Nephron progenitor cell (in vitro differentiated cells): ENCODE data around the gene DHCR7.

Source experiments
- DNase-seq: peaks from one replicate; pipeline ENCODE4 v3.0.0; 2021
- H3K27ac Mint-ChIP-seq: 2 replicates; pipeline ENCODE4 v1.8.0; 2021; ENCODE audit warnings: mild to moderate bottlenecking, moderate library complexity, mixed read lengths
- H3K27me3 Mint-ChIP-seq: 2 replicates; pipeline ENCODE4 v1.8.0; 2021; ENCODE audit warnings: mild to moderate bottlenecking, low read depth, mixed read lengths; ENCODE audit not compliant: poor library complexity
- H3K36me3 Mint-ChIP-seq: 2 replicates; pipeline ENCODE4 v1.8.0; 2021; ENCODE audit warnings: low read depth, mixed read lengths
- H3K4me1 Mint-ChIP-seq: 2 replicates; pipeline ENCODE4 v1.8.0; 2021; ENCODE audit warnings: mixed read lengths
- H3K4me3 Mint-ChIP-seq: 2 replicates; pipeline ENCODE4 v1.8.0; 2021; ENCODE audit warnings: mild to moderate bottlenecking, moderate library complexity, mixed read lengths
- H3K9me3 Mint-ChIP-seq: 2 replicates; pipeline ENCODE4 v1.8.0; 2021; ENCODE audit warnings: mild to moderate bottlenecking, moderate library complexity, mixed read lengths
- TF ChIP-seq, protein P1 (sequence below): fragments of 200-600 bp; sonication (generic); IDR thresholded peaks from 2 replicates; pipeline ENCODE4 v1.5.0; 2021; ENCODE audit warnings: antibody characterized with exemption

DHCR7 gene

DNA sequence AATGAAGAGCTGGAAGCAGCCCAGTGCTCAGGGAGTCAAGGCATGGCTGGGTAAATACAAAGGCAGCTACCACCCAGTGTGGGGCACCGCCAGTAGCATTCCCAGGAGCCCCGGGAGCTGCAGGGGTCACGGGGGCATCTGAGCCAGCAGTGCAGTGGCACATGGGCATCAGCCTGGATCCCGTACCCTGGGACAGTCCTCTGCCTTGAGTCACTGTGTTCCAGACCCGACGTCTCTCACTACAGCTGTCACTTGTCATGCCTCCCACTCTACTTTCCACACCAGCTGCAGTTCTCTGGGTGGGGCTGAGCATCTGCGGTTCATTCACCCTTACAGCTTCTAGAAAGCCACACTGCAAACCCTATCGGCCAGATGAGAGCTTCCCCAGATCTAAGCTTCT is 29.6 kb downstream of the DHCR7 start:
- no peak for DNase-seq
- H3K4me3 Mint-ChIP-seq, result no peak overlapping the region
- H3K4me1 Mint-ChIP-seq, result no peaks in the 10 kb centered on the region
- TF ChIP-seq, protein P1, sequence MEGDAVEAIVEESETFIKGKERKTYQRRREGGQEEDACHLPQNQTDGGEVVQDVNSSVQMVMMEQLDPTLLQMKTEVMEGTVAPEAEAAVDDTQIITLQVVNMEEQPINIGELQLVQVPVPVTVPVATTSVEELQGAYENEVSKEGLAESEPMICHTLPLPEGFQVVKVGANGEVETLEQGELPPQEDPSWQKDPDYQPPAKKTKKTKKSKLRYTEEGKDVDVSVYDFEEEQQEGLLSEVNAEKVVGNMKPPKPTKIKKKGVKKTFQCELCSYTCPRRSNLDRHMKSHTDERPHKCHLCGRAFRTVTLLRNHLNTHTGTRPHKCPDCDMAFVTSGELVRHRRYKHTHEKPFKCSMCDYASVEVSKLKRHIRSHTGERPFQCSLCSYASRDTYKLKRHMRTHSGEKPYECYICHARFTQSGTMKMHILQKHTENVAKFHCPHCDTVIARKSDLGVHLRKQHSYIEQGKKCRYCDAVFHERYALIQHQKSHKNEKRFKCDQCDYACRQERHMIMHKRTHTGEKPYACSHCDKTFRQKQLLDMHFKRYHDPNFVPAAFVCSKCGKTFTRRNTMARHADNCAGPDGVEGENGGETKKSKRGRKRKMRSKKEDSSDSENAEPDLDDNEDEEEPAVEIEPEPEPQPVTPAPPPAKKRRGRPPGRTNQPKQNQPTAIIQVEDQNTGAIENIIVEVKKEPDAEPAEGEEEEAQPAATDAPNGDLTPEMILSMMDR, result no peak
- no peaks in the 10 kb centered on the region for H3K9me3 Mint-ChIP-seq
- H3K27me3 Mint-ChIP-seq, result peaks cover 18% of the 10 kb centered on the region
- H3K36me3 Mint-ChIP-seq, result no peaks in the 10 kb centered on the region
- no peak overlapping the region for H3K27ac Mint-ChIP-seq

DNA sequence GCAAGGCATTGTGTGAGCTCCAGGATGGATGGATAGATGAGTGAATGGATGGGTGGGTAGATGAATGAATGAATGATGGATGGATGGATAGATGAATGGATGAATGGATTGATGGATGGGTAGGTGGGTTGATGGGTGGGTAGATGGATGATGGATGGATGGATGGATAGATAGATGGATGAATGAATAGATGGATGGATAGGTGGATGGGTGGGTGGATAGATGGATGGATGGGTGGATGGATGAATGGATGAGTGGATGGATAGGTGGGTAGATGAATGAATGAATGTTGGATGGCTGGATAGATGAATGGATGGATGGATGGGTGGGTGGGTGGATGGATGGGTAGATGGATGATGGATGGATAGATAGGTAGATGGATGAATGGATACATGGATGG is 33.5 kb downstream of the DHCR7 start:
- no peaks in the 10 kb centered on the region for H3K9me3 Mint-ChIP-seq
- H3K27me3 Mint-ChIP-seq, result peaks cover 25% of the 10 kb centered on the region
- no peak overlapping the region for H3K27ac Mint-ChIP-seq
- DNase-seq, result no peak
- H3K36me3 Mint-ChIP-seq, result no peaks in the 10 kb centered on the region
- no peaks in the 10 kb centered on the region for H3K4me1 Mint-ChIP-seq
- H3K4me3 Mint-ChIP-seq, result no peak overlapping the region
- TF ChIP-seq, protein P1, result no peak

DNA sequence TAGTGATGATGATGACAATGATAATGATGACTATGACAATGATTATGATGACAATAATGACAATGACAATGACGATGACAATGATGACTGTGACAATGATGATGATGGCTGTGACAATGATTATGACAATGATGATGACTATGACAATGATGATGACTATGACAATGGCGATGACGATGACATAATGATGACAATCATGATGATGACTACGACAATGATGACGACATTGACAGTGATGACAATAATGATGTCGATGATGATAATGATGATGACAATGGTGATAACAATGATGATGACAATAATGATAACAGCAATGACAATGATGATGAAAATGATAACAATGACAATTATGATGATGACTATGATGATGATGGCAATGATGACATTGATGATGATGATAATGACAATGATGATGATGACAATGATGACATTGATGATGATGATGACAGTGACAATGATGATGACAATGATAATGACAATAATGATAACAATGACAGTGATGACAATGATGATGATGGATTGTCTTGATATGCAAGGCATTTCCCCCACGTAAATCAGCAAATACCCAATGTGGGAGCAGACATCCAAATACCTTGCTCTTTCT is 37.7 kb downstream of the DHCR7 start:
- Mint-ChIP-seq H3K27ac (no peak overlapping the region), H3K36me3 (no peaks in the 10 kb centered on the region), H3K9me3 (no peaks in the 10 kb centered on the region), H3K4me3 (no peak overlapping the region), H3K4me1 (no peaks in the 10 kb centered on the region), H3K27me3 (peaks cover 21% of the 10 kb centered on the region)
- TF ChIP-seq, protein P1, result no peak
- DNase-seq, result no peak

DNA sequence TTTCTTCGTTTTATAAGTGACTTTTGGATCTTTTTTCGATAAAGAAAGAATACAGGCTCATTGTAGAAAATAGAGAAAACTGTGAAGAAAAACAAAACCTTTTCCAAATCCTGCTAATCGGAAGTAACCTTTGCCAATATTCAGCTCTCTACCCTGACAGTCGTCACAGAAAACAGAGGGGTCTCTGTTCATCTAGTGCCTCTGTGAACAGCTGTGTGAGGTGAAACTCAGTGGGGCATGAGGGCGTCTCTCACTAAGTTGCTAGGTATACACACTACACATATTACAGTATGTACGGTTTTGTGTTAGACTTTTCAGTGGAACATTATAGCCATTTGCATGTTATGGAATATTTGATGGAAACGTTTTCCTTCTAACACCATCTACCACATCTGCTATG is 39.4 kb downstream of the DHCR7 start:
- Mint-ChIP-seq H3K9me3 (peaks cover 8% of the 10 kb centered on the region), H3K4me3 (no peak overlapping the region), H3K4me1 (no peaks in the 10 kb centered on the region), H3K27ac (no peak overlapping the region), H3K36me3 (no peaks in the 10 kb centered on the region), H3K27me3 (peaks cover 23% of the 10 kb centered on the region)
- TF ChIP-seq, protein P1, result no peak
- no peak for DNase-seq

DNA sequence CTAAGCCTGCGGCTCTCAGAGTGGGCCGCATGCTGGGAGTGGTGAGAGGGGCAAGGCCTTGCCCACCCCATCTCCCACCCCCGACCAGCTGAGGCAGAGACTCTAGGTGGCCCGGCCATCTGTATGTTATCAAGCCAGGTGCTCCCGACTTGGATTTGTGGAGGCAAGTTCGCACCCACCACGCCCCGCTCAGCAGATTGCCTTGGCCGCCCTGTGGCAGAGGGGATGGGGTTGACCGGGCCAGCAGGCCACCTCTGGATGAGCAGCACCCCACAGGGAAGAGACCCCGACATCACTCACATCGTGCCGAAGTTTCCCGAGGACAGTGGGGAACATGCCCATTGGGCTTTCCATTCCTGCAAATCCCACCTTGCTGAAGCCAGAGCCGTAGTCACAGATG is 40.8 kb downstream of the DHCR7 start:
- Mint-ChIP-seq H3K27ac (no peak overlapping the region), H3K4me3 (no peak overlapping the region), H3K27me3 (peaks cover 27% of the 10 kb centered on the region), H3K4me1 (no peaks in the 10 kb centered on the region), H3K9me3 (peaks cover 8% of the 10 kb centered on the region), H3K36me3 (no peaks in the 10 kb centered on the region)
- TF ChIP-seq, protein P1, result no peak
- no peak for DNase-seq

DNA sequence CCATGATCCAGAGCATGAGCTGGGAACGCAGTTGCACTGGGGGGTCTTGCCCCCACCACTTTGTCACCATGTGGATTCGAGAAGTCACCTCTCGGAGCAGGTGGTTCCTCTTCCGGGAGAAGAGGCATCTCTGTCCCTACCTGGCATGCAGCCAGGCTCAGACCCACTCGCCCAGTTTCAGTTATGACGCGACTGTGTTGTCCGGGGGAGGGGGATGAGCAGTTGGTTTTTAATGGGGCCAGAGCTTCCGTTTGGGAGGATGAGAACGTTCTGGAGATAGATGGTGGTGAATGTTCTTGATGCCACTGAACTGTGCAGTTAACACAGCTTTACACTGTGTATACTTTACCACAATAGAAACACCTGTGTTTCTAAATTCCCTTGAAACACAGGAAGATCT is 41.5 kb downstream of the DHCR7 start:
- Mint-ChIP-seq H3K27ac (no peak overlapping the region), H3K36me3 (no peaks in the 10 kb centered on the region), H3K4me3 (no peak overlapping the region), H3K4me1 (no peaks in the 10 kb centered on the region), H3K9me3 (peaks cover 8% of the 10 kb centered on the region), H3K27me3 (peaks cover 24% of the 10 kb centered on the region)
- TF ChIP-seq, protein P1, result no peak
- DNase-seq, result no peak
